GM12872 (cell line): ENCODE results near the gene SMARCC2.

Source experiments
- CTCF ChIP-seq: IDR thresholded peaks from 3 replicates; pipeline ENCODE4 v1.5.1; 2011; ENCODE audit warnings: low read depth, mild to moderate bottlenecking, low read length, moderate library complexity; ENCODE audit not compliant: insufficient read depth

SMARCC2 gene

GRCh38 chr12:56189099-56189917 is at the start of gene SMARCC2:
TSS of gene SMARCC2 (minus strand) at chr12:56189483. CDS start at chr12:56189461, 22 bp downstream.
- peak; percentile 81 for TF ChIP-seq CTCF

DNA sequence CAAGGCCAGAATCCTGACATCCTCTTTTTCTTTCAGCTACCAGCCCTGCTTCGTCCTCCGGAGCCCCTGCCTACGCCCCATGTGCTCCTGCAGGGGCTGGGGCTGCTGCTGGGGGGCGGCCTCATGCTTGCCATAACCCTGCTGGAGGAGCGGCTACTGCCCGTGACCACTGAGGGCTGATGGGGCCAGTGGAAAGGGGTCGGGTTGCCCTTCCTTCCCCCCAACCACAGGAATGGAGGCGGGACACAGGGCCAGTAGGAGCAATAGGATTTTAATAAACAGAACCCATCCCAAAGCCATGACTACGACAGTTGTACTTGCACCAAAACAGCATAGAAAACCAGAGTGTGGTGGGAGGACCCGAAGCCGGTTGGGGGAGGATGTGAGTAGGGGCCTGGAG is 48.3 kb upstream of the SMARCC2 start:
- TF ChIP-seq CTCF, result no peak

DNA sequence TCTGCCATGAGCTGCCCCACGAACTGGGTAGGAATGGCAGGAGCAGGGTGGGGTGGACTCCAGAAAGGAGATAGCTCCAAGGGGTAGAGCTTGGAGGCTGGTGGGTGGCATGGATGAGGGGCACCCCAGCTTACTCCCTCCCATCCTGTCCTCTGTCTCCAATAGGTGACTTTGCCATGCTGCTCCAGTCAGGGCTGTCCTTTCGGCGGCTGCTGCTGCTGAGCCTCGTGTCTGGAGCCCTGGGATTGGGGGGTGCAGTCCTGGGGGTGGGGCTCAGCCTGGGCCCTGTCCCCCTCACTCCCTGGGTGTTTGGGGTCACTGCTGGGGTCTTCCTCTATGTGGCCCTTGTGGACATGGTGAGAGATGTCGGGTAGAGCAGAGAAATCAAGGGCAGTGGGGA is 47.7 kb upstream of the SMARCC2 start:
- TF ChIP-seq CTCF, result no peak

- TF ChIP-seq CTCF, result no peak
These were observed 46.8 kb upstream of the SMARCC2 start for GRCh38 chr12:56236091-56236490.

- no peak for TF ChIP-seq CTCF
These were observed 45.6 kb upstream of the SMARCC2 start for GRCh38 chr12:56234746-56235436.

- no peak for TF ChIP-seq CTCF
These were observed 41.9 kb upstream of the SMARCC2 start for GRCh38 chr12:56231184-56231582.

- no peak for TF ChIP-seq CTCF
These were observed 41.3 kb upstream of the SMARCC2 start for GRCh38 chr12:56230432-56231183.
